Endothelial cell (in vitro differentiated cells): ENCODE measurements around the gene LTBR. TPM values are rescaled to one million over a fixed set of nuclear protein-coding genes. Genes with fewer than 3 reads are reported as not detected.
A peak's percentile ranks its signal among the peaks of the same experiment; 100 is the strongest.
"Not testable (repeated sequence)": the region's sequence is repeated elsewhere in the genome, so short reads cannot be mapped to it uniquely, and the experiment has no call there.

ENCODE experiments used
- DNase-seq: peaks from one replicate; pipeline ENCODE4 v3.0.0; 2021; ENCODE audit warnings: low spot score
- H3K27ac Mint-ChIP-seq: one replicate; pipeline ENCODE4 v1.8.0; 2021; ENCODE audit warnings: mixed read lengths, inconsistent platforms; ENCODE audit not compliant: unreplicated experiment
- H3K27me3 Mint-ChIP-seq: one replicate; pipeline ENCODE4 v1.8.0; 2021; ENCODE audit warnings: mild to moderate bottlenecking, moderate library complexity, mixed read lengths, inconsistent platforms; ENCODE audit not compliant: unreplicated experiment
- H3K36me3 Mint-ChIP-seq: one replicate; pipeline ENCODE4 v1.8.0; 2021; ENCODE audit warnings: mild to moderate bottlenecking, low read depth, mixed read lengths, inconsistent platforms; ENCODE audit not compliant: unreplicated experiment
- H3K4me1 Mint-ChIP-seq: one replicate; pipeline ENCODE4 v1.8.0; 2021; ENCODE audit warnings: mild to moderate bottlenecking, mixed read lengths, inconsistent platforms; ENCODE audit not compliant: unreplicated experiment
- H3K4me3 Mint-ChIP-seq: one replicate; pipeline ENCODE4 v1.8.0; 2021; ENCODE audit warnings: mild to moderate bottlenecking, mixed read lengths, inconsistent platforms; ENCODE audit not compliant: unreplicated experiment
- H3K9me3 Mint-ChIP-seq: one replicate; pipeline ENCODE4 v1.8.0; 2021; ENCODE audit warnings: mixed read lengths, inconsistent platforms; ENCODE audit not compliant: unreplicated experiment
- CTCF ChIP-seq: fragments of 200-600 bp; sonication (generic); IDR thresholded peaks from one replicate; pipeline ENCODE4 v1.5.0; 2021; ENCODE audit warnings: antibody characterized with exemption; ENCODE audit not compliant: unreplicated experiment
- total RNA-seq: library from RNA; stranded (reverse); fragmentation: NEBNext Ultra II Directional; extraction: Animal tissue kit (Norgen Biotek cat#: 25700); gene quantifications from one replicate; pipeline ENCODE4 v1.2.1, GENCODE V29; 2021; ENCODE audit not compliant: unreplicated experiment

Gene LTBR
- total RNA-seq, 1 donor from 2014 or later, result 40.3 TPM

GRCh38 chr12:6336079-6336888, 47.7 kb upstream of the LTBR start:
- Mint-ChIP-seq H3K36me3 (peaks cover 27% of the 10 kb centered on the region), H3K27me3 (peaks cover 12% of the 10 kb centered on the region), H3K4me1 (peaks cover 34% of the 10 kb centered on the region), H3K9me3 (no peaks in the 10 kb centered on the region), H3K27ac (no peak overlapping the region), H3K4me3 (peak overlapping the region; percentile 79)
- DNase-seq, result peak; percentile 85
- TF ChIP-seq CTCF, result no peak

GRCh38 chr12:6336889-6337853, 46.8 kb upstream of the LTBR start:
- Mint-ChIP-seq H3K4me1 (peaks cover 36% of the 10 kb centered on the region), H3K27me3 (peaks cover 12% of the 10 kb centered on the region), H3K36me3 (peaks cover 25% of the 10 kb centered on the region), H3K9me3 (no peaks in the 10 kb centered on the region), H3K27ac (no peak overlapping the region), H3K4me3 (peak overlapping the region; percentile 79)
- DNase-seq, result no peak
- TF ChIP-seq CTCF, result no peak

GRCh38 chr12:6337958-6338433, 46.0 kb upstream of the LTBR start:
- DNase-seq, result no peak
- no peaks in the 10 kb centered on the region for H3K9me3 Mint-ChIP-seq
- no peak for TF ChIP-seq CTCF
- H3K4me1 Mint-ChIP-seq, result peaks cover 41% of the 10 kb centered on the region
- H3K4me3 Mint-ChIP-seq, result no peak overlapping the region
- no peak overlapping the region for H3K27ac Mint-ChIP-seq
- peaks cover 18% of the 10 kb centered on the region for H3K36me3 Mint-ChIP-seq
- peaks cover 17% of the 10 kb centered on the region for H3K27me3 Mint-ChIP-seq

GRCh38 chr12:6338536-6338935, 45.4 kb upstream of the LTBR start:
- H3K27me3 Mint-ChIP-seq, result peaks cover 17% of the 10 kb centered on the region
- H3K36me3 Mint-ChIP-seq, result peaks cover 14% of the 10 kb centered on the region
- not testable (repeated sequence) for H3K9me3 Mint-ChIP-seq, H3K4me3 Mint-ChIP-seq, H3K27ac Mint-ChIP-seq, DNase-seq
- peaks cover 42% of the 10 kb centered on the region for H3K4me1 Mint-ChIP-seq

GRCh38 chr12:6338955-6339354, 45.0 kb upstream of the LTBR start:
- Mint-ChIP-seq H3K4me1 (peaks cover 38% of the 10 kb centered on the region), H3K27ac (no peak overlapping the region), H3K36me3 (peaks cover 10% of the 10 kb centered on the region), H3K27me3 (peaks cover 17% of the 10 kb centered on the region), H3K4me3 (no peak overlapping the region), H3K9me3 (no peaks in the 10 kb centered on the region)
- TF ChIP-seq CTCF, result no peak
- DNase-seq, result no peak
